ENCODE data around the gene PRELID3B.

PRELID3B gene

DNA sequence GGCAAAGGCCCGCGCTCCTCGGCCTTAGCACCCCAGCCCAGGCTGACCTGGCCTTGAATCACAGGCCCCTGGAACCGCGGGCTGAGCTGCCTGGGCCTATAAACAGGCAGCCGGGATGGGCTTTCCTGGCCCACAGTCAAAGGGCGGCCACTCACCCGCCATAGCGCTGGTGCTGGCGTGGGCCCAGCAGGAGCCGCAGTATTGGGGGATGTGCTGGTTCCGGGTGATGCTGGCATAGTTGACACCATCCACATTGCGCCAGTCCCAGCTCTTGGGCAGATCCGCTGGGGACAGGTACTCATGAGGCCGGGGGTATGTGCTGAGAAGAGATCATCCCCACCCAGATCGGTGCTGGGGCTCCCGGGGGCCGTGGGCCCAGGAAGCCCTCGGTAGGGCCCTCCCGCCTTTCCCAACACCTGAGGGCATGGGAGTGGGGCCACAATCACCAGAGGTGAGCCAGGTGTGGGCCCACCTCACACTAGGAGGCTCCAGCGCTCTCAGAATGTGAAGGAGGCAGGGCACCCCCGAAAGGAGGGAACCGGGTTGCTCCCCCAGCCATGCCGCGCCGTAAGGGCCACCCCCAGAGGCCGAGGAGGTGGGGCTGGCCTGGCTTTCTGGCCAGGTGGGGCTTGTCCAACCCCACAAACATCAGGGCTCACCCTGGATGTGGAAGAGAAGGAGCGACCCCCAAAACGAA is 36.3 kb downstream of the PRELID3B start:
- DNase-seq (ENCODE audit: extremely low spot score), result no peak
- ChIA-PET POLR2A (no interaction called here), CTCF (no interaction called here)
- TF ChIP-seq, protein P1, sequence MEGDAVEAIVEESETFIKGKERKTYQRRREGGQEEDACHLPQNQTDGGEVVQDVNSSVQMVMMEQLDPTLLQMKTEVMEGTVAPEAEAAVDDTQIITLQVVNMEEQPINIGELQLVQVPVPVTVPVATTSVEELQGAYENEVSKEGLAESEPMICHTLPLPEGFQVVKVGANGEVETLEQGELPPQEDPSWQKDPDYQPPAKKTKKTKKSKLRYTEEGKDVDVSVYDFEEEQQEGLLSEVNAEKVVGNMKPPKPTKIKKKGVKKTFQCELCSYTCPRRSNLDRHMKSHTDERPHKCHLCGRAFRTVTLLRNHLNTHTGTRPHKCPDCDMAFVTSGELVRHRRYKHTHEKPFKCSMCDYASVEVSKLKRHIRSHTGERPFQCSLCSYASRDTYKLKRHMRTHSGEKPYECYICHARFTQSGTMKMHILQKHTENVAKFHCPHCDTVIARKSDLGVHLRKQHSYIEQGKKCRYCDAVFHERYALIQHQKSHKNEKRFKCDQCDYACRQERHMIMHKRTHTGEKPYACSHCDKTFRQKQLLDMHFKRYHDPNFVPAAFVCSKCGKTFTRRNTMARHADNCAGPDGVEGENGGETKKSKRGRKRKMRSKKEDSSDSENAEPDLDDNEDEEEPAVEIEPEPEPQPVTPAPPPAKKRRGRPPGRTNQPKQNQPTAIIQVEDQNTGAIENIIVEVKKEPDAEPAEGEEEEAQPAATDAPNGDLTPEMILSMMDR (IDR thresholded peaks at IDR 0.05; ENCODE audit: control extremely low read depth, extremely low read depth, low read depth, missing control alignments), result no peak

DNA sequence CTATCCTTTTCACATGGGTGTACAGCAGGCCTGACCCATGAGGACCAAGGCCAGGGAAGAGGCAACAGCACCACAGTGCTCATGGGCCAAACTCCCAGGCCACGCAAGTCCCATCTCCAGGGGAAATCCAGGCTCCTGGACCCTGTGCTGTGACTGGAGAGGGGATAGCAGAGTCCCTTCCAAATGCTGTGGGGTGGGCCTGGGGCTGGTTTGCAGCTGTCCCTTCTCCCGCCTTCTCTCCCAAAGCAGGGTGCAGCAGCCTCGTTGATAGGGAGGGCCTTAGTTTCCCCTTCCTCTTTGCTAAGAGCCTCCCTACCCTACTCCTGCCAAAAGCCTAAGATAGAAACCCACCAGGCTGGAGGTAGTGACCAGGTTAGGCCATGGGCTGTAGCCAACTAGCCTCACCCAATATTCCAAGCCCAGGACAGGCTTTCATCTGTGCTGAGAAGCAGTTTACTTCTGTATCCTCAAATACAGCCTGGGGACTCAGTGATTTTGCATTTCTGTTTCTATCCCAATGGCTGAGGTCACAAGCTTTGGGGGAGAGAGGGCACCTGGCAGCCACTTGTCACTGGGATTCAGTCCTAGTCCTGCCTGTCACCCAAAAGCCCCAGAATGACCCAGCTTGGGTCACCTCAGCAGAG is 36.9 kb downstream of the PRELID3B start:
- ChIA-PET POLR2A (interaction anchor here (1.1 kb wide), 1 partner anchor 26 kb away, joined by 5 read pairs; the partner anchor contains the start of gene ATP5F1E), CTCF (interaction anchor here (1.2 to 1.8 kb wide), 2 partner anchors 26 to 354 kb away, joined by 3 to 5 read pairs; partner anchors contain the start of genes ATP5F1E and STX16)
- TF ChIP-seq, protein P1 (IDR thresholded peaks at IDR 0.05; ENCODE audit: control extremely low read depth, extremely low read depth, low read depth, missing control alignments), result no peak
- DNase-seq (ENCODE audit: extremely low spot score), result no peak

DNA sequence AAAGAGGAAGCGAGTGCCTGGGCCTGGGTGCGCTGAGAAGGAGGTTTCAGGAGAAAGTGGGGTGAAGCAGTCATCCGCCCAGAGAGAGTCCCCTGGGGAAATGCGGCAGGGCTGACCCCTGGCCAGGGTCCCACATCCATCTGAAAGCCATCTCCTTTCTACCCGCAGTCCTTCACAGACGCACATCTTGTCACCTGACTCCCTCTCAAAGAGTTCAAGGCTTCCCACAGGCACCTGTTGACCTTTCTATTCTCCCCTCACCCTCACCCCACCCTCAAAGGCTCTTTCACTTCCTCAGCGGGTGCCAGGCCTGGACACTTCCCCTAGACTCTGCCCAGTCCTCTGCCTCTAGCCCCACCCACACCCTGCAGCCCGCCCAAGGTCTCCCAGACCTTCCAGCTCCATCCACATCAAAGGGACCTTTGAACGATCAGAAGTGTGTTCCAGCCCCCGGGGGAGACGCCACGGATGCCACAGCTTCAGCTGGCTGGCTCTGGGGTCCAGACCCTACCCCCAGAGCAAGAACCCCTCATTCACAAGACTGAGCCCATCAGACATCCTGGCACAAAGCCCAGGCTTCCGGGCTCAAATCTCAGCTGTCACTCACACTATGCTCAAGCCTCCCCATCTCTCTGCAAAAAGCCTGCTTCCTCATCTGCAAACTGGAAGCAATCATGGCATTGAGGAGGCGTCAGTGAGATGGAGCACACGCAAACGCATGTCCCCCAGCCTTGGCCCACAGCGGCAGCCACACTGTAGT is 37.6 kb downstream of the PRELID3B start:
- DNase-seq (ENCODE audit: extremely low spot score), result peak; percentile 87
- ChIA-PET POLR2A (interaction anchor here (0.6 to 2.3 kb wide), 4 partner anchors 12 to 97 kb away, joined by 3 to 6 read pairs (median 5); partner anchors contain the start of gene ATP5F1E), CTCF (interaction anchor here (1.2 to 1.8 kb wide), 2 partner anchors 27 to 354 kb away, joined by 3 to 5 read pairs; partner anchors contain the start of genes ATP5F1E and STX16)
- TF ChIP-seq, protein P1 (IDR thresholded peaks at IDR 0.05; ENCODE audit: control extremely low read depth, extremely low read depth, low read depth, missing control alignments), result no peak

DNA sequence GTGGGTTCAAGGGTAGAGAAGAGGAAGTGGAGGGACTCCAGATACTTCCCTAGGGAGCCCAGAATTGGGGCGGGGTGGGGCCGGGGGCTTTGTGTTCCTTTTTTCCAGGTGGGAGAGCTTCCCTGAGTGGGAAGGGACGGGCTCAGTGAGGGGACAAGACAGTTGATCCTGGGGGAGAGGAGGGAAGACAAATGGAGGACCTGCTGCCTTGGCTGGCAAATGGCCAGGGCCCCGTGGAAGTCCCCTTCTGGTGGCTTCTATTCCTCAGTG is 38.2 kb downstream of the PRELID3B start:
- CTCF ChIA-PET, result interaction anchor here (1.2 to 1.8 kb wide), 2 partner anchors 27 to 353 kb away, joined by 3 to 5 read pairs; partner anchors contain the start of genes ATP5F1E and STX16
- POLR2A ChIA-PET, result interaction anchor here (0.6 to 2.3 kb wide), 4 partner anchors 11 to 97 kb away, joined by 3 to 6 read pairs (median 5); partner anchors contain the start of gene ATP5F1E
- TF ChIP-seq, protein P1 (IDR thresholded peaks at IDR 0.05; ENCODE audit: control extremely low read depth, extremely low read depth, low read depth, missing control alignments), result no peak
- DNase-seq (ENCODE audit: extremely low spot score), result no peak

DNA sequence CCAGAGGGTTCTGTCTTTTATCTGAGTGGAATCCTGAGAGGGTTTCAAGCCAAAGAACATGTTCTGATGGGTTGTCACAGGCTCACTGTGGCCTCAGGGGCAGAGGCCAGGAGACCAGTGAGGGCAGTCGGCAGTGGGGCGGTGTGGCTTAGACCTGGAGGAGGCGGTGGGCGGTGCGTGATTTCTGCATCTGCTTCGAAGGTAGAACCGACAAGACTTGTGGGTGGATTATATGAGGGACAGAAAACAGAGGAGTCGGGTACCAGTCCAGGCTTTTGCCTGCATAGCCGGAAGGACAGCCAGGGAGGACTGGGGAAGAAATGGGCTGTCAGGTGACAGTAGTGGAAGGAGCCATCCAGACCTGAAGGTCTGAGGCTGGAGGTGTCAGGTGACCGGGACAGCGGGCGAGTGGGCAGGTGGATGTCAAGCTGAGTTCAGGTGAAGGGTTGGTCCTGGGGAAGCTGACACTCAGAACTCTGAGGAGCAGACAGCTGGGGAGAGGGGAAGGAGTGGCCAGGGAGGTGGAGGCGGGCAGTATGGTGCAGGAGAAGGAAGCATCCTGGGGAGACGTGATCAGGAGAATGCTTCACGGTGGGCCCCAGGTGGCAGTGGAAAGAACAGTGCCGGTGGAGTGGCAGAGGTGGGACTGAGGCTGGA is 38.6 kb downstream of the PRELID3B start:
- CTCF ChIA-PET, result interaction anchor here (1.3 to 1.8 kb wide), 2 partner anchors 14 to 28 kb away, joined by 4 to 5 read pairs; partner anchors contain the start of gene ATP5F1E
- DNase-seq (ENCODE audit: extremely low spot score), result no peak
- POLR2A ChIA-PET, result interaction anchor here (0.6 to 2.3 kb wide), 3 partner anchors 11 to 96 kb away, joined by 3 to 6 read pairs (median 5); no protein-coding TSS in a partner anchor
- TF ChIP-seq, protein P1 (IDR thresholded peaks at IDR 0.05; ENCODE audit: control extremely low read depth, extremely low read depth, low read depth, missing control alignments), result no peak
